GM21381 (cell line): ENCODE data around the gene AGAP2.

ENCODE experiments used
- ATAC-seq: cut with Tn5 transposase; IDR thresholded peaks from one replicate; pipeline ENCODE4 v1.9.1; 2021; ENCODE audit warnings: mild to moderate bottlenecking, moderate library complexity; ENCODE audit not compliant: unreplicated experiment

Gene AGAP2

GRCh38 chr12:57737467-57738460, 778 bp downstream of the AGAP2 start:
- ATAC-seq, result no peak

DNA sequence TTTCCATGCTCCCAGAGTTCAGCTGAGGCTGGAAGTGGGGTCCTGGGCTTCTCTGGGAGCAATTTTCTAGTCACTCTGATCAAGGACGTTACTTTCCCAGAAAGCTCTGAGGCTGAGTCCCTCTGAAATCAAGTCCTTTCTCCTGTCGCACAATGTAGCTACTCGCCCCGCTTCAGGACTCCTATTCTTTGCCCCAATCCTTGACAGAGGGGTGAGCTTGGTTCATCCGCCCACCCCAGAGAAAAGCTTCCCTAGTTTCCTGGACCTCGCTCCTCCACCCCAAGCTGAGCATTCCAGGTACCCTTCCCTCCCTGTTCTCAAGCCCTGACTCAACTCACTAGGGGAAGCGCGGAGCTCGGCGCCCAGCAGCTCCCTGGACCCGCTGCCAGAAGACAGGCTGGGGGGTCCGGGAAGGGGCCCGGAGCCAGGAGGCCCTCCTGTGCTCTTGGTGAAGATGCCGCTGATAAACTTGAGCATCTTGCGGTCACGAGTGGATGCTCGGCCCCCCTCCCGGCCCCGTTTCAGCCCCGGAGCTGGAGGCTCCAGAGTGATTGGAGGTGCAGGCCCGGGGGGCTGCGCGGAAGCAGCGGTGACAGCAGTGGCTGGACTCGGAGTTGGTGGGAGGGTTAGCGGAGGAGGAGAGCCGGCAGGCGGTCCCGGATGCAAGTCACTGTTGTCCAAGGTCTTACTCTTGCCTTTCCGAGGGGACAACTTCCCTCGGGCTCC, 1.6 kb downstream of the AGAP2 start:
- ATAC-seq, result no peak

DNA sequence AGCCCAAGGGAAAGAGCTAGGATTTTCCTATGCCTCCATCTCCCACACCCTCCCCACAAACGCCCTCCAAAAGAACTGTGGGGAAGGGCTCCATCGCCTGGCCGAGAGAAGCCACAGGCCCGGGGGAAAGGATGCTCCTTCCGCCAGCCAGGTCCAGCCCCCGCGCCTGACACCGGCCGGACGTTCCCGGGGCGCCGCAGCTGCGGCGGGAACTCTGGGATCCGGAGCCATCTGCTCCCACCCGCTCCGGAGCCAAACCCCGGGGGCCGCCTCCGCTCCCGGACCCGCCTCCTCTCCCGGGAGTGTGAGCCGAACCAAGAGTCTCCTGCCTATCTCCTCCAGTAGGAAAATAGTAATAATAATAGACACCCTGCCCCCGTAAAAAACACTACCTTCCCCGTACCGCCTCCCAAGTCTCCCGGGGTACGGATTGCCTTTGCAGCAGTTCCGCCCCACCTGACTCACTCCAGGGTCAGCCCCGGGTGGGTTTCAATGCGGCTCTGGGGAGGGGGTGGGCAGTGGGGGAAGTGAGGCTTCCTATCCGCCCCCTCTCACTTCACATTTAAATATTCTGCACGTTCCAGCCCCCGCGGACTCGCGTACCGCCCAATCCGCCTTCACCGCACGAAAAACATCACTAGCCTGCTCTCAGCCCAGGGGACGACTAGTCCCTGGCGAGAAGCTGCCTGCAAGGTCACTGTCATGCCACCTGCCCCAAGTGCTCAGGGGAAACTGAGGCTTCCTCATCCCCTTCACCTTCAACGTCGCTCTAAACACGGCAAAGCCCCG, 2.4 kb downstream of the AGAP2 start:
- no peak for ATAC-seq

- ATAC-seq, result no peak
These were observed 3.2 kb downstream of the AGAP2 start for GRCh38 chr12:57735198-57735855.

DNA sequence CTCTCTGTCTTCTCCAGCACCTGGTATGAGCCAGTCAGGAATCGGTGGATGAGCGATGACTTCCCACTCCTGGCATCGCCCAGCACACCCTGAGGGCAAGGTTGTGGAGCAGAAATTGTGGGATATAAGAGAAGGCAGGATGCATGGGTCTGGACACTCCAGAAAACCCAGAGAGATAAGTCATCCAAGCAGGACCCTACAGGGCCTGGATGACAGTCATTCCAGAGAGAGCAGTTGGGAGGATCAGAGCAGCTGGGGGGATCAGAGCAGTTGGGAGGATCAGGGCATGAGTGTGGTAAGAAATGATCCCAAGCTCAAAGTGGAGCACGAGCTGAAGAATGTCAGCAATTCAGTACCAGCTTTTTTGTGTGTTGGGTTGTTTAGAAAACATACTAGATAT, 4.0 kb downstream of the AGAP2 start:
- no peak for ATAC-seq

DNA sequence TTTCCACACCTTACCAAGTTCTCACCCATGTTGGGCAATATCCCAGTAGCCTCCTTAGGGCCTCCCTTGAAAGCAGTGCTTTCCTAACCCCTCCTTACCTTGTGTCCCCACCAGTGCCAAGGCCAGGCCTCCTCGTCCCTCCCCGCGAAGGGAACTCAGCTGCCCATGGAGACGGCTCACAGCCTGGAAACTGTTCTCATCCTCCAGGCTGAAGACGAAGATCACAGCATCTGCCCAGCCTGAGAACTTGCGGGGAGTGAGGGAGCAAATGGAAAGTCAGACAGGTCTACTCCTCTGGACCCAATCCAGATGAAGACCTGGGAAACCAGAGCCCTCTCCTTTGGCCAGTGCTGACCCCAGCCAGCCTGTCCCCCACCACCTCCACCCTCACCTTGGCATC, 4.6 kb downstream of the AGAP2 start:
- no peak for ATAC-seq

- no peak for ATAC-seq
These were observed 5.6 kb downstream of the AGAP2 start for GRCh38 chr12:57732726-57733593.

GRCh38 chr12:57732270-57732669, 6.3 kb downstream of the AGAP2 start:
- no peak for ATAC-seq

- no peak for ATAC-seq
These were observed 7.0 kb downstream of the AGAP2 start for GRCh38 chr12:57731411-57732080.

GRCh38 chr12:57730336-57731067, 8.0 kb downstream of the AGAP2 start:
- no peak for ATAC-seq

GRCh38 chr12:57729321-57729844, 9.2 kb downstream of the AGAP2 start:
- no peak for ATAC-seq

DNA sequence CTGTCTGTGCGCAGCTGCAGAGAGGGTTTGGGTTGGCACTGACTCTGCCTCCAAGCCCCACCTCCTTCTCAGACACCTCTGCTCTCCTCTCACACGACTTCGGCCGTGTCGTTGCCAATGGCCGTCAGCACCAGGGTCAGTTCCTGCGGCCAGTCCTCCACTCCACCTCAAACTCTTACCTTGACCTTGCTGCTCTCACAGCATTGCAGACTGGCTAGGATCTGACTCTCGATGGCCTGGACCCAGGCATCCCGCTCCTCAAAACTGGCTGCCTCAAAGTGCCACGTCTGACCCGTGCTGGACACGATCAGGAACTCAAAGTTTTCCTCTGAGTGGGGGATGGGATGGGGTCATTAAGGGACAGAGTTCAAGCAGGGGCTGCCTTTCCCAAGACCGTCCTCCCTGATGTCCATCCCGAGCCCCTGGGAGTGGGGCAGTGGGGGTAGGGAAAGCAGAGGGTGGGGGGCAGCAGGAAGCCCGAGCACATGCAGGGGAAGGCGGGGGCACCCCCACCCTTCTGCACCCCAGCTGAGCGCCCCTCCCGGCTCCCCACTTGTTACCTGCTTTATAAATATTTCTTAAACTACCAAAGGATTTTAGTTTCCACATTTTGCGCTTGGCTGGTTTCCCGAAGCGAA, 10.7 kb downstream of the AGAP2 start:
- no peak for ATAC-seq

- no peak for ATAC-seq
These were observed 11.4 kb downstream of the AGAP2 start for GRCh38 chr12:57726884-57727757.

- no peak for ATAC-seq
These were observed 12.2 kb downstream of the AGAP2 start for GRCh38 chr12:57726151-57726883.

DNA sequence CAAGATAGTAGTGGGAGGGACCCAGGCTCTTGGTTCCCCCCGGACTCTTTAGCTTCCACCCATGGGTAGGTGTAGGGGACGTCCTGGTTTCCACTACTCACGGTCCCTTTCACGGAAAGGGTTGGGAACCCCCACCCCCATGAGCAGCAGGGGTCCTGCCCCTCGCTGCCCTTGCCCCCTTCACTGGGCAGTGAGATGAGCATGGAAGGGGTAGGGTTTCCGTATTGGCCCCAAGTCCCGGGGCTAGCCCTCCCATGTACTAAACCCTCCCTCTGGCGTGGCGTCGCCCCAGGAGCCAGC, 12.7 kb downstream of the AGAP2 start:
- ATAC-seq, result no peak
